CD8-positive, alpha-beta memory T cell (primary cell): ENCODE results near the gene TTLL10. TPM values are rescaled to one million over a fixed set of nuclear protein-coding genes. Genes with fewer than 3 reads are reported as not detected.
A peak's percentile ranks its signal among the peaks of the same experiment; 100 is the strongest.
"Not testable (repeated sequence)": the region's sequence is repeated elsewhere in the genome, so short reads cannot be mapped to it uniquely, and the experiment has no call there.

Source experiments
- CTCF ChIA-PET: fragments of 350-600 bp; sonication (Branson Sonifier 250); formaldehyde crosslinking; loops from one replicate; lab custom pipeline; 2021; ENCODE audit warnings: antibody characterized with exemption; lab: Charles Lee
- POLR2A ChIA-PET: fragments of 350-600 bp; sonication (Branson Sonifier 250); formaldehyde crosslinking; loops from one replicate; lab custom pipeline; 2021; ENCODE audit warnings: antibody characterized with exemption; lab: Charles Lee
- DNase-seq, 5 donors: peaks; one replicate each; pipeline versions ENCODE4 v3.0.0 to v3.0.0-alpha.2; 2020 to 2022; ENCODE audit warnings: mixed read lengths in 1 of 5
- H3K27ac ChIP-seq: one replicate; pipeline ENCODE4 v1.7.0; 2013; ENCODE audit warnings: low read depth, mild to moderate bottlenecking, low read length, moderate library complexity
- H3K27me3 ChIP-seq: 2 replicates; pipeline ENCODE4 v1.7.0; 2013; ENCODE audit warnings: low read length, mild to moderate bottlenecking; ENCODE audit not compliant: insufficient read depth, poor library complexity, severe bottlenecking
- H3K36me3 ChIP-seq: 2 replicates; pipeline ENCODE4 v1.7.0; 2013; ENCODE audit warnings: mild to moderate bottlenecking, low read length, moderate library complexity; ENCODE audit not compliant: insufficient read depth
- H3K4me1 ChIP-seq: 2 replicates; pipeline ENCODE4 v1.7.0; 2013; ENCODE audit warnings: mild to moderate bottlenecking, low read length, moderate library complexity; ENCODE audit not compliant: insufficient read depth
- H3K4me3 ChIP-seq: 2 replicates; pipeline ENCODE4 v1.7.0; 2013; ENCODE audit warnings: mild to moderate bottlenecking, low read length
- H3K9me3 ChIP-seq: 2 replicates; pipeline ENCODE4 v1.7.0; 2013; ENCODE audit warnings: mild to moderate bottlenecking, low read length
- H3K27ac Mint-ChIP-seq, 8 donors: one replicate each; pipeline ENCODE4 v1.8.0; 2020 to 2021; ENCODE audit warnings: mixed read lengths in 8 of 8, mild to moderate bottlenecking in 6 of 8, inconsistent platforms in 3 of 8, moderate library complexity in 3 of 8
- H3K27me3 Mint-ChIP-seq, 2 donors: one replicate each; pipeline ENCODE4 v1.8.0; 2020 to 2021; ENCODE audit warnings: mixed read lengths in 2 of 2, mild to moderate bottlenecking in 1 of 2, moderate library complexity in 1 of 2
- H3K36me3 Mint-ChIP-seq, 3 donors: one replicate each; pipeline ENCODE4 v1.8.0; 2020 to 2021; ENCODE audit warnings: mixed read lengths in 3 of 3, inconsistent platforms in 1 of 3, mild to moderate bottlenecking in 1 of 3
- H3K4me1 Mint-ChIP-seq, 3 donors: one replicate each; pipeline ENCODE4 v1.8.0; 2020 to 2021; ENCODE audit warnings: mixed read lengths in 3 of 3, inconsistent platforms in 1 of 3, mild to moderate bottlenecking in 1 of 3
- H3K4me3 Mint-ChIP-seq, 7 donors: one replicate each; pipeline ENCODE4 v1.8.0; 2020 to 2021; ENCODE audit warnings: mixed read lengths in 7 of 7, mild to moderate bottlenecking in 6 of 7, moderate library complexity in 4 of 7, inconsistent platforms in 2 of 7
- H3K9me3 Mint-ChIP-seq, 5 donors: one replicate each; pipeline ENCODE4 v1.8.0; 2020 to 2022; ENCODE audit warnings: mixed read lengths in 5 of 5, mild to moderate bottlenecking in 3 of 5, moderate library complexity in 2 of 5, inconsistent platforms in 1 of 5
- polyA plus RNA-seq: library from polyadenylated mRNA; unstranded; fragments of 300-500 nt; fragmentation: Illumina TruSeq; gene quantifications from one replicate; pipeline ENCODE4 v1.2.3, GENCODE V29; 2021
- total RNA-seq, 2 experiments: library from RNA; stranded (reverse); gene quantifications; one replicate each; pipeline ENCODE4 v1.2.3, GENCODE V29; 2021

Gene TTLL10
- total and polyA plus RNA-seq, 3 experiments from 2014 or later: not detected

DNA sequence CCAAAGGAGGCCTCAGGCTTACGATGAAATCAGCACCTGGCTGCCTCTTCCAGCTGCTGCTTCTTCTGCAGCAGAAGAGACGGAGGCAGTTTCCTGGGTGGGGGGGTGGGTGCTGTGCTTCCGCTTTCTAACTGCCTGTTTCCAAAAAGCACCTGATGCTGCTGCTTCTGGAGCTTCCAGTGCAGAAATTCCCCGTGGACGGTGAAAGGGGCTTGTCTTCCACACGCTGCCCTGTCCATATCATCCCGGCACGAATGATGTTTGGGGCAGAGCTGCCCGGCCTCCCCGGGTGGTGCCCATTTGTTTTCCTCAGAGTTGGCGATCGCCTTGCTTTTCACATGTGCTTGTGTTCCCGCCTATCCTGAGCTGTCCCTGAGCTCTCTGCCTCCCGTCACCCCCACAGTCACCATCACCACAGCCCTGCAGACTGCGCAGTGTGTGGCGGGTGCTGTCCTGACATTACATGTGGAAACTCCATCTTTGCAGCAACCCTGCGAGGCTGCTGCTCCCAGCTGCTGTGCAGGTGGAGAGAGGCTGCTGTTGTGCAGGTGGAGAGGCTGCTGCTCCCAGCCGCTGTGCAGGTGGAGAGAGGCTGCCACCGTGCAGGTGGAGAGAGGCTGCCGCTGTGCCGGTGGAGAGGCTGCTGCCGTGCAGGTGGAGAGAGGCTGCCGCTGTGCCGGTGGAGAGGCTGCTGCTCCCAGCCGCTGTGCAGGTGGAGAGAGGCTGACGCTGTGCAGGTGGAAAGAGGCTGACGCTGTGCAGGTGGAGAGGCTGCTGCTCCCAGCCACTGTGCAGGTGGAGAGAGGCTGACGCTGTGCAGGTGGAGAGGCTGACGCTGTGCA, 1.8 kb downstream of the TTLL10 start:
- DNase-seq: no peak
- H3K36me3 ChIP-seq: no peaks in the 10 kb centered on the region
- H3K36me3 Mint-ChIP-seq: no peaks in the 10 kb centered on the region
- no peak overlapping the region for H3K27ac Mint-ChIP-seq
- no peaks in the 10 kb centered on the region for H3K27me3 ChIP-seq
- H3K4me3 ChIP-seq: no peak overlapping the region
- POLR2A ChIA-PET: no interaction called here
- H3K27ac ChIP-seq: no peak overlapping the region
- peaks cover 8 to 9% of the 10 kb centered on the region in 2 donors for H3K27me3 Mint-ChIP-seq
- peaks cover 15% of the 10 kb centered on the region for H3K4me1 ChIP-seq
- no peaks in the 10 kb centered on the region for H3K9me3 ChIP-seq
- H3K4me3 Mint-ChIP-seq: no peak overlapping the region
- H3K4me1 Mint-ChIP-seq: peaks cover 3 to 19% (median 9%) of the 10 kb centered on the region in 3 donors
- CTCF ChIA-PET: no interaction called here
- H3K9me3 Mint-ChIP-seq: no peaks in the 10 kb centered on the region

DNA sequence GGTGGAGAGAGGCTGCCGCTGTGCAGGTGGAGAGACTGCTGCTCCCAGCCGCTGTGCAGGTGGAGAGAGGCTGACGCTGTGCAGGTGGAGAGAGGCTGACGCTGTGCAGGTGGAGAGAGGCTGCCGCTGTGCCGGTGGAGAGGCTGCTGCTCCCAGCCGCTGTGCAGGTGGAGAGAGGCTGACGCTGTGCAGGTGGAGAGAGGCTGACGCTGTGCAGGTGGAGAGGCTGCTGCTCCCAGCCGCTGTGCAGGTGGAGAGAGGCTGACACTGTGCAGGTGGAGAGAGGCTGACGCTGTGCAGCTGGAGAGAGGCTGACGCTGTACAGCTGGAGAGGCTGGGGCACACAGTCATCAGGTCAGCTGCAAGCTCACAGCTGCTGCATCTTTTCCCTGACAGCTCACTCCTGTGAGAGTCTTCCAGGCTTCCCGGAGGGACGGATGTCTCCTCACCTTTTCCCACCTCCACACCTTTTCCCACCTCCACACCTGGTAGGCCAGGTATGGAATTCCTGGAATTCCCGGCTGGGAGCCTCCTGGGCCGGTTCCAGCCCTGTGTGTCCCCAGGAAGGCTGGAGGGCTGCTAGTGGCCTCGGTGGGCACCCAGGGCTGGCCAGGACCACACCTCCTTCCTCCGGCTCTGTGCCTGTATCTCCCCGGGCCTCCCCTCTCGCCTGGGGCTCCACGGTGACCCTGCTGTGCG, 2.5 kb downstream of the TTLL10 start:
- CTCF ChIA-PET, H3K36me3 Mint-ChIP-seq, H3K9me3 Mint-ChIP-seq, H3K36me3 ChIP-seq, H3K4me3 Mint-ChIP-seq, DNase-seq, H3K4me3 ChIP-seq, H3K9me3 ChIP-seq, H3K27ac ChIP-seq, H3K27ac Mint-ChIP-seq, H3K27me3 ChIP-seq, POLR2A ChIA-PET: not testable (repeated sequence)
- H3K27me3 Mint-ChIP-seq: peaks cover 8 to 11% of the 10 kb centered on the region in 2 donors
- peaks cover 3 to 19% (median 9%) of the 10 kb centered on the region in 3 donors for H3K4me1 Mint-ChIP-seq
- H3K4me1 ChIP-seq: peaks cover 15% of the 10 kb centered on the region

GRCh38 chr1:1176931-1177330, 3.3 kb downstream of the TTLL10 start:
- Histone ChIP-seq H3K27me3 (no peaks in the 10 kb centered on the region), H3K36me3 (no peaks in the 10 kb centered on the region), H3K27ac (no peak overlapping the region), H3K4me1 (peaks cover 15% of the 10 kb centered on the region), H3K4me3 (no peak overlapping the region), H3K9me3 (no peaks in the 10 kb centered on the region)
- H3K27me3 Mint-ChIP-seq: peaks cover 8 to 16% of the 10 kb centered on the region in 2 donors
- no peaks in the 10 kb centered on the region for H3K9me3 Mint-ChIP-seq
- CTCF ChIA-PET: no interaction called here
- H3K36me3 Mint-ChIP-seq: no peaks in the 10 kb centered on the region
- POLR2A ChIA-PET: no interaction called here
- no peak overlapping the region for H3K27ac Mint-ChIP-seq
- DNase-seq: no peak
- peak overlapping the region in 1 of 7 donors; percentile 7 for H3K4me3 Mint-ChIP-seq
- H3K4me1 Mint-ChIP-seq: peaks cover 3 to 17% (median 9%) of the 10 kb centered on the region in 3 donors

- no peaks in the 10 kb centered on the region for H3K9me3 ChIP-seq
- no peak overlapping the region for H3K4me3 Mint-ChIP-seq
- H3K4me1 Mint-ChIP-seq: peaks cover 0 to 12% (median 4%) of the 10 kb centered on the region in 3 donors
- H3K4me3 ChIP-seq: no peak overlapping the region
- no peaks in the 10 kb centered on the region for H3K36me3 Mint-ChIP-seq
- peaks cover 10% of the 10 kb centered on the region for H3K4me1 ChIP-seq
- ChIA-PET CTCF (no interaction called here), POLR2A (no interaction called here)
- H3K27me3 ChIP-seq: peaks cover 3% of the 10 kb centered on the region
- no peak for DNase-seq
- no peaks in the 10 kb centered on the region for H3K36me3 ChIP-seq
- H3K27ac Mint-ChIP-seq: peak overlapping the region in 1 of 8 donors; percentile 54
- no peaks in the 10 kb centered on the region for H3K9me3 Mint-ChIP-seq
- H3K27me3 Mint-ChIP-seq: peaks cover 7 to 11% of the 10 kb centered on the region in 2 donors
- H3K27ac ChIP-seq: no peak overlapping the region
Observed at GRCh38 chr1:1177452-1178206, 3.9 kb downstream of the TTLL10 start.

- Mint-ChIP-seq H3K4me1 (peaks cover 0 to 5% (median 4%) of the 10 kb centered on the region in 3 donors), H3K4me3 (no peak overlapping the region), H3K9me3 (no peaks in the 10 kb centered on the region), H3K27me3 (peaks cover 7 to 11% of the 10 kb centered on the region in 2 donors), H3K27ac (no peak overlapping the region), H3K36me3 (no peaks in the 10 kb centered on the region)
- Histone ChIP-seq H3K27me3 (peaks cover 3% of the 10 kb centered on the region), H3K9me3 (no peaks in the 10 kb centered on the region), H3K36me3 (no peaks in the 10 kb centered on the region), H3K4me1 (peaks cover 3% of the 10 kb centered on the region), H3K27ac (no peak overlapping the region), H3K4me3 (no peak overlapping the region)
- POLR2A ChIA-PET: no interaction called here
- CTCF ChIA-PET: no interaction called here
- DNase-seq: peak in 1 of 5 donors; percentile 41
Observed at GRCh38 chr1:1178794-1179331, 5.2 kb downstream of the TTLL10 start.

DNA sequence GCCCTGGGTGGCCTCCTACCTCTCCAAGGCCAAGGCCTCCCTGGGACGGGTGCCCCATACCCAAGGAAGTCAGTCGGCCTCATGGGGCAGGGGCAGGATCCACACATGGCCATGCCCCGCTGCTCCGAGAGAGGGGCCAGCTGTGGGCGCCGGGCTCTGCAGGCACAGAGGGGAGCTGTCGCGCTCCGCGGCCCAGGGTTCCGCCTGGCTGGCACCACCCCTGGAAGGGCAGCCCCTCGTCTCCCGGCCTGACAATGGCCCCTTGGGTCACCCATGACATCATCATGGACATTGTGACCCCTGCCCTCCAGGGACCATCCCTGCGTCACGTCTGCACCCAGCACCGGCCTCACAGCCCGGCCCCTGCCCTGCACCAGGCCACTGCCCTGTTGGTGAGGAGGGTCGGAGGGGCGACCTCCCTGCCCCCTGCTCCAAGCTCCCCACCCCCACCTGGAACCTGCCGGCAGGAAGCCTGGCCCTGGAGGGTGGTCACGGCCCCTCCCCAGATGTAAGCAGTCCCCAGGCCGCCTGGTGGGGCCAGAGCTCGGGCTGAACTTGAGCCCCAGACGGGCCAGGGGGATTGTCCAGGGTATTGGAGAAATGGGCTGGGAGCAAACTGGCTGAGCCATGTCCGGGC, 5.8 kb downstream of the TTLL10 start:
- CTCF ChIA-PET: no interaction called here
- Histone ChIP-seq H3K4me3 (no peak overlapping the region), H3K4me1 (peaks cover 1% of the 10 kb centered on the region), H3K9me3 (no peaks in the 10 kb centered on the region), H3K36me3 (no peaks in the 10 kb centered on the region), H3K27me3 (peaks cover 3% of the 10 kb centered on the region), H3K27ac (no peak overlapping the region)
- Mint-ChIP-seq H3K9me3 (no peaks in the 10 kb centered on the region), H3K36me3 (no peaks in the 10 kb centered on the region), H3K27me3 (peaks cover 7 to 11% of the 10 kb centered on the region in 2 donors), H3K4me3 (no peak overlapping the region), H3K4me1 (peaks cover 0 to 4% (median 1%) of the 10 kb centered on the region in 3 donors), H3K27ac (no peak overlapping the region)
- POLR2A ChIA-PET: no interaction called here
- peak in 3 of 5 donors; percentile 0 to 42 (median 0) for DNase-seq

DNA sequence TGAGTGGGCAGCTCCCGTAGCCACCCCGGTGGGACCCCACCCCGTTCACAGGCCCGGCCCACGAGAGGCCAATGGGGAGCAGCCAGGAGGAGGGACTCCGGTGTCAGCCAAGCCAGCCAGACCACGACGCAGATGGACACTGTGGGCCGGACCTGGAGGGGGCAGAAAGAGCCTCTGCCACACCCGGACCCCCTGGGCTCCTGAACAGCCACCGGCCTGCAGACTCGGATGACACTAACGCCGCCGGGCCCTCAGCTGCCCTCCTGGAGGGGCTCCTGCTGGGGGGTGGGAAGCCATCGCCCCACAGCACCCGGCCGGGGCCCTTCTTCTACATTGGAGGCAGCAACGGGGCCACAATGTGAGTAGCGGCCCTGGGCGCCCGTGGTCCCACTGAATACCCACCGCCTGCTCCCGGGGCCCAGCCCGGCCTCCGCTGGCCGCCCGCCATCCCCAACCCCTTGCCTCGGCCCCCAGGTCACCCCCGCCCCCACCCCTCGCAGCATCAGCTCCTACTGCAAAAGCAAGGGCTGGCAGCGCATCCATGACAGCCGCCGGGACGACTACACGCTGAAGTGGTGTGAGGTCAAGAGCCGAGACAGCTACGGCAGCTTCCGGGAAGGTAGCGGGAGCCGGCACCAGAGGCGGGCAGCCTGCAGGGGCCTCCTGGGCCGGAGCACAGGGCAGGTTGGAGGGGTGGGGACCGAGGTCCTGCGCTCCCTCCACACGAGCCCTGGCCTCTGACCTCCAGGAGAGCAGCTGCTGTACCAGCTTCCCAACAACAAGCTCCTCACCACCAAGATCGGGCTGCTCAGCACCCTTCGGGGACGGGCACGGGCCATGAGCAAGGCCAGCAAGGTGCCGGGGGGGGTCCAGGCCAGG, 6.5 kb downstream of the TTLL10 start:
- peaks cover 7 to 11% of the 10 kb centered on the region in 2 donors for H3K27me3 Mint-ChIP-seq
- peaks cover 3% of the 10 kb centered on the region for H3K27me3 ChIP-seq
- POLR2A ChIA-PET: no interaction called here

More for the DNA sequence above, 6.5 kb downstream of the TTLL10 start:
- H3K4me3 ChIP-seq: no peak overlapping the region
- no peak overlapping the region for H3K27ac ChIP-seq
- H3K36me3 Mint-ChIP-seq: no peaks in the 10 kb centered on the region
- no peaks in the 10 kb centered on the region for H3K36me3 ChIP-seq
- H3K4me1 Mint-ChIP-seq: peaks cover 0 to 4% (median 0%) of the 10 kb centered on the region in 3 donors
- no peak overlapping the region for H3K27ac Mint-ChIP-seq
- peak in 3 of 5 donors; percentile 0 to 43 (median 0) for DNase-seq
- H3K9me3 Mint-ChIP-seq: no peaks in the 10 kb centered on the region
- H3K4me3 Mint-ChIP-seq: no peak overlapping the region
- no peaks in the 10 kb centered on the region for H3K4me1 ChIP-seq
- CTCF ChIA-PET: interaction anchor here (0.9 kb wide), 1 partner anchor 58 kb away, joined by 3 read pairs; no protein-coding TSS in a partner anchor
- no peaks in the 10 kb centered on the region for H3K9me3 ChIP-seq
